Measurements from ENCODE around the gene CLEC4G.

CLEC4G gene

GRCh38 chr19:7720351-7720750 lies 11.6 kb downstream of the CLEC4G start:
- no peak for DNase-seq

- no peak for DNase-seq
Measured at GRCh38 chr19:7718668-7719067, 13.2 kb downstream of the CLEC4G start.

GRCh38 chr19:7716762-7717161 lies 15.1 kb downstream of the CLEC4G start:
- no peak for DNase-seq

GRCh38 chr19:7715671-7716070 lies 16.2 kb downstream of the CLEC4G start:
- no peak for DNase-seq

- DNase-seq: no peak
Measured at GRCh38 chr19:7710616-7711015, 21.3 kb downstream of the CLEC4G start.

GRCh38 chr19:7709932-7710460 lies 21.9 kb downstream of the CLEC4G start:
- no peak for DNase-seq

- DNase-seq: no peak
Measured at GRCh38 chr19:7706955-7707456, 24.9 kb downstream of the CLEC4G start.

- no peak for DNase-seq
Measured at GRCh38 chr19:7706188-7706954, 25.5 kb downstream of the CLEC4G start.

- DNase-seq: no peak
Measured at GRCh38 chr19:7705387-7706187, 26.3 kb downstream of the CLEC4G start.

- no peak for DNase-seq
Measured at GRCh38 chr19:7704280-7705060, 27.4 kb downstream of the CLEC4G start.

GRCh38 chr19:7703332-7703731 lies 28.6 kb downstream of the CLEC4G start:
- DNase-seq: no peak

- DNase-seq: no peak
Measured at GRCh38 chr19:7701654-7702457, 30.1 kb downstream of the CLEC4G start, which contains the start of gene FCER2. TSS of gene FCER2 (minus strand) at chr19:7702131. CDS start at chr19:7699760, 2,371 bp downstream.

- DNase-seq: no peak
Measured at GRCh38 chr19:7701049-7701653, 30.8 kb downstream of the CLEC4G start.

GRCh38 chr19:7699417-7700401 lies 32.2 kb downstream of the CLEC4G start:
- no peak for DNase-seq

- DNase-seq: no peak
Measured at GRCh38 chr19:7699003-7699402, 32.9 kb downstream of the CLEC4G start.

- DNase-seq: no peak
Measured at GRCh38 chr19:7698583-7698982, 33.3 kb downstream of the CLEC4G start.

- no peak for DNase-seq
Measured at GRCh38 chr19:7697721-7698287, 34.1 kb downstream of the CLEC4G start.

GRCh38 chr19:7694499-7694898 lies 37.4 kb downstream of the CLEC4G start:
- no peak for DNase-seq

- no peak for DNase-seq
Measured at GRCh38 chr19:7692417-7693088, 39.4 kb downstream of the CLEC4G start.
